GM18520 (cell line): Measurements from ENCODE around the gene DNM1L.

Experiments used
- ATAC-seq: cut with Tn5 transposase; IDR thresholded peaks from one replicate; pipeline ENCODE4 v1.9.1; 2021; ENCODE audit not compliant: unreplicated experiment

The DNM1L gene

DNA sequence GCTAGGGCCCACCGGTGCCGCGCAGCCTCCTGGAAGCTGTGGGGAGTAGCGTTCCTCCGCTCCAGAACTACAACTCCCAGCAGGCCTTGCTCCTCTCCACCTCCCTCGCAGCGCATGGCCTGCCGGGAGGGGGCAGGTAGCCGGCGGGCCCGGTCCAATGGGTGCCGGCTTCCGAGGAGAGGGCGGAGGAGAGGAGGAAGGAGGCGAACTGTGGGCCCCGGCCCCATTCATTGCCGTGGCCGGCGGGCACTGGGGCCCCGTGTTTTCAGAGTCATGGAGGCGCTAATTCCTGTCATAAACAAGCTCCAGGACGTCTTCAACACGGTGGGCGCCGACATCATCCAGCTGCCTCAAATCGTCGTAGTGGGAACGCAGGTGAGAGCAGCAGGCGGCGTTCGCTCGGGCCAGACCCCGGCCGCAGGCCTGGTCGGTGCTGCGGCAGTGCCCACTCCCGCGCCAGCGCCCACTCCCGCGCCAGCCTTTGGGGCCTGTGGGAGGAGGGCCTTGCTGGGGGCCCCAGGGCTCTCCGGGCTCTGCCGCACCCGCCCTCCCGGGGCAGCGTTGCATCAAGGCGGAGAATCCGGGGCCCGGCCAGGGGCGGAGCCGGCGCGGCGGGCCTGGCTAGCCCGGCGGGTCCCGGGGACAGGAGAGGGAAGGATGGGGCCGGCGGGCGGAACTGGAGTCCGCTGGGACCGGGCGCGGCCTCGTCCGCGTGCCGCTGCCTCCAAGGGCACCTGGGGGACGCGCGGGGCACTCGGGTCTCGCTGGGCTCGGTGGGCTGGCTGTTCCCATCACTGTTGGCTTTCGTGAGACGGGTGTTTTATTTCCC, at the start of gene DNM1L:
TSS of gene DNM1L (plus strand) at position 211 of the 829 bp plus-strand sequence. CDS start at position 274, 63 bp downstream.
- peak; percentile 97 for ATAC-seq

DNA sequence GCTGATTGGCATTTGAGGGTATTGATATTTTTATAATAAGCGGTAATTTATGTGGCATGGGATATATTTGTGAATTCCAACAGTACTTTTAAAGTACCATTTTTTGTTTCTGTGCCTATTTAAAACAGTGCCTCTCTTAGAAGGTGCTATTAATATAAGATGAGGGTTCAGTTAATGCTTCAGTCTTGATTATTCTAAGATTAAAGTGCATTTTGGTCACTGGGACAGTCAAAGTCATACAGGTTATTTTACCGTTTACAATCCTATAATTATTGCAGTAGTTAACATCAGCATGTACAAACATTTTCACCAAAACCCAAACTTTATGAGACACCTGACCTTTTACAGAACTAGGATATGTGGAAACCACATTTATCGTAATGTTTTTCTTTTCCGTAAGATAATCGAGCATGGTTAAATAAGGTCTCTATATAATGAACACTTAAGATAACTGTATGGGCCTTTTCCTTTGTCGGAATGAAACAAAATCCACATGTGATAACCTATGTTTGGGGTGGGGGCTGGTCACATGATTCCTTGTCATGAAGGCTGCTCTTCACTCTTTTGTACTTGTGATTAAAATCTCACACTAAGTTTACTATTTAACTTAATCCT, 37.7 kb upstream of the DNM1L start:
- no peak for ATAC-seq

- ATAC-seq, result no peak
Observed at GRCh38 chr12:32644431-32644830, 34.7 kb upstream of the DNM1L start.

DNA sequence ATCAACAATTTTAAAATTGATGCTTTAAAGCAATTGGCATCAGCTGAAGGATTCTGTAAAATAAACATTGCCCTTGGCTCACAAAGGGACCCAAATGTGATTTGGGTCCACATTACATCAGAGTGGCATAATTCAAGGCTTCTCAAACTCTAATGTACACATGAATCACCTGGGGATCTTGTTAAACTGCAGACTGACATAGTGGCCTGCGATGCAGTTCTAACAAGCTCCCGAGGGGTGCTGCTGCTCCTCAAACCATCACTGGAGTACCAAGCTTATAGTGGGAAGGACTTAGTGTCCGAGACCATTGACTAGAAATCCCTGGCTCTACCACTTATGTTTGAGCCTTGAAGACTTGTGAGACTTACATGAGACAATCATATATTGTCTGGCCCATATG, 31.8 kb upstream of the DNM1L start:
- no peak for ATAC-seq

DNA sequence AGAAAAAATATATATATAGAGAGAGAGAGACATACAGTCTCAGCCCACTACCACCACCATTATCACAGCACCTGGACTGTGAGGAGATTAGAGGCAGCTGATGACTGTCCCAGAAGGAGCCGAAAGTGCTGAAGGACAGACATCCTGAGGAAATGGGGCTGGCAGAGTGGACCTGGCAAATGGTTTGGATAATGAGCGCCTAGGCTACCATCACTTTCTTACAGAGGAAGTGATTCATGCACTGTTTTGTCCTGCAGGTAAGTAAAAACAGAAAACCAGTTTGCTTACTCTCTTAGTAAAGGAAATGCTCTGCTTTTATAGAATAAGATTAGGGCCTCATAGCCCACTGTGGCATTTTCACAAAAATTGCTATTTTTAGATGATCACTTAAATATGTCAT, 28.6 kb upstream of the DNM1L start:
- no peak for ATAC-seq

GRCh38 chr12:32651151-32651955, 27.7 kb upstream of the DNM1L start:
- ATAC-seq, result no peak

- ATAC-seq, result no peak
Observed at GRCh38 chr12:32651956-32652210, 27.2 kb upstream of the DNM1L start.

- no peak for ATAC-seq
Observed at GRCh38 chr12:32659908-32660440, 19.1 kb upstream of the DNM1L start.

DNA sequence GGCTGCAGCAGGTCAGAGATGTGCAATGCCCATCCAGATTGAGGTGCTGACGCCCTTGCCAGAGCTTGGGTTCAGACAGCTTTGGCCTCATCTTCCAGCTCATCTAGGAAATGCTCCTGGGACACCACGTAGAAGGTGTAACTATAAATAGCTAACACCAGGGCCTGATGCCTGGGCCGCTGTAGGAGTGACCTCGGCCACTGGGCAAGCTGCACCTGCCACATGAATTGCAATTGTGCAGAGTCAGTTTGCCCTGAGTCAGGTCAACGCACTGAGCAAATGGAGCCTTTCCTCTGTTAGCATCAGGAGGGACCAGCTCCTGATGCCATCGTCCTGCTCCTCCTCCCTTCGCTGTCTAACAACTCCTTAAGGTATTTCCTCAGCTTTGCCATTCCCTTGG, 17.4 kb upstream of the DNM1L start:
- ATAC-seq, result no peak

DNA sequence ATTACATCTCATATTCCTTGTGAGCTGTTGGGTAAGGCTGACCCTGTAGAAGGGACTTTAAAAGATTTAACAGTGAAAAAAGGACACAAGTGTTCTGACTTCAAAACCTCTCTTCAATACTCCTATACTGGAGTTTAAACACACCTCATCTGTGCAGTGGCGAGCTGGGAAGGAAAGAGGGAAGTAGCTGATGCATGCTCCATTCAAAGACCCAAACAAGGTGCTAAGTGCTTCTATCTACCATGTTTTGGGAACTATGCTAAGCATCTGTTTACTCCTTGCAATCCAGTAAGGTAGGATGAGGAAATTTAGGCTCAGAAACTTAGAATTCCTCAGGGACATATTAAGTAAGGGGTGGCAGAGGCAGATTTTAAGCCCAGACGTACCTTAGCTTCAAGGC, 16.4 kb upstream of the DNM1L start:
- no peak for ATAC-seq

- no peak for ATAC-seq
Observed at GRCh38 chr12:32666018-32666417, 13.1 kb upstream of the DNM1L start.

GRCh38 chr12:32669584-32669983, 9.5 kb upstream of the DNM1L start:
- ATAC-seq, result no peak

- no peak for ATAC-seq
Observed at GRCh38 chr12:32671930-32672780, 6.9 kb upstream of the DNM1L start.

- ATAC-seq, result no peak
Observed at GRCh38 chr12:32679920-32680237, 778 bp downstream of the DNM1L start.

DNA sequence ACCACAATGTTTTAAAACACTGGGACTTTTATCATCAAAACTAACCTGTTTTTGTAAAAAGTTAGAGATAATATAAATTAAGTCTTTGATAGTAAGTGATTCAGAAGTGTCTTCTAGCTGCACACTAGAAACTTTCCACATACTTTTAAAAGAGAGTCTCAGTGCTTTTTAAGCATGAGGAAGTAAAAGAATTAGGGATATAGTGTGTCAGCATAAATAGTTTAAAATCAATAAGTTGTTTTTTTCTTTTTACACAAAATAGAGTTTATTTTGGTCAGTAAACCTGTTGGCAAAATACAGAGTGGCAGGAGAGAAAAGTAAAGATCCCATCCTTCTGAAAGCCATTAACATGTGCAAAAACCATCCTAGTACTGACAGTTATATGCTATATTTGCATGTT, 1.7 kb downstream of the DNM1L start:
- ATAC-seq, result no peak

- no peak for ATAC-seq
Observed at GRCh38 chr12:32681272-32681671, 2.2 kb downstream of the DNM1L start.

GRCh38 chr12:32686340-32686739, 7.2 kb downstream of the DNM1L start:
- no peak for ATAC-seq

DNA sequence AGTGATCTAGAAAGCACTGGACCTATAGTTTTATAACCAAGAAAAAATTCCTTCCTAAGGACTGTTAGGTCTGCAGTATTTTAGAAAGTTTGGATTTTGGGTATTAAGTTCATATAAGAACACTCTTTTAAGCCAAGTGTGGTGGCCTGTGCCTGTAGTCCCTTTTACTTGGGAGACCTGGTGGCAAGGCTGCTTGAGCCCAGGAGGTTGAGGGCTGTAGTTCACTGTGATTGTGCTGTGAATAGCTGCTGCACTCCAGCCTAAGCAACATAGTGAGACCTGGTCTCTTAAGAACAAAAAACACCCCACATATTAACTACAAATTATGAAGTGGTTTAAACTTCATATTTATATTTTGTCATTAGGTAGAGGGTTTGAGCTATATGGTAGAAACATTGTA, 9.7 kb downstream of the DNM1L start:
- no peak for ATAC-seq

DNA sequence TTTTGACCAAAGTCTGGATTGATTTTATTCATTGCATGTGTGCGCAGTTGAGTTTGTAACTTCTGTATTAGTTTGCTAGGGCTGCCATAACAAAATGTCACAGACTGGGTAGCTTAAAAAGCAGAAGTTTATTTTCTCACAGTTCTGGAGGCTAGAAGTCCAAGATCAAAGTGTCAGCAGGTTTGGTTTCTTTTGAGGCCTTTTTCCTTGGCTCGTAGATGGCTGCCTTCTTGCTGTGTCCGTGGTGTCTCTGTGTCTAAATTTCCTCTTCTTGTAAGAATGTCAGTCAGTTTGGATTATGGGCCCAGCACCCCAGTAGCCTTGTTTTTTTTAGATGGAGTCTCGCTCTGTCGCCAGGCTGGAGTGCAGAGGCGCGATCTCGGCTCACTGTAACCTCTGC, 11.8 kb downstream of the DNM1L start:
- ATAC-seq, result no peak

- ATAC-seq, result no peak
Observed at GRCh38 chr12:32692358-32692757, 13.3 kb downstream of the DNM1L start.

DNA sequence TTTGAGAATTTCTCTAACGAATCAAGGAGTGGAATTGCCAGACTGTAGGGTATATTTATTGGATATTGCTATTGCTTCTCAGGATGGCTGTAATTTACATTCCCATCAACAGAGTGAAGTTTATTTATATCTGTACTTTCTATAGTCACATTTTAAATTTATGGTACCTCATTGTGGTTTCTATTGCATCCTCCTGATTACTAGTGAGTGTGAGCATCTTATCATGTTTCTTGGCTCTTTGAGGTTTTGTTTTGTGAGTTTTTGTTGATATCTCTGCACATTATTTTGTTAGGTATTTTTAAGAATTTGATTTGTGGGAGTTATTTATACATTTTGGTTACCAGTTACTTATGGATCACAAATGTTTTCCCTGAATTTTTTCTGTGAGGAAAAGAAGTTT, 13.9 kb downstream of the DNM1L start:
- ATAC-seq, result no peak
